SU-DHL-6 (cell line): ENCODE data around the gene MARCHF7.

Experiments used
- CTCF ChIP-seq: fragments of 200-600 bp; sonication (generic); IDR thresholded peaks from one replicate; pipeline ENCODE4 v1.5.1; 2017; ENCODE audit warnings: antibody characterized with exemption, mild to moderate bottlenecking, low read length, moderate library complexity; ENCODE audit not compliant: insufficient read depth, poor library complexity, severe bottlenecking
- EZH2phosphoT487 ChIP-seq: fragments of 200-600 bp; sonication (generic), shearing (Covaris generic); conservative IDR thresholded peaks from 2 replicates; pipeline ENCODE4 v1.6.1; 2018; ENCODE audit warnings: mild to moderate bottlenecking, antibody characterized with exemption, low read length, moderate library complexity, mixed read lengths

GRCh38 chr2:159677654-159678053 is 34.7 kb upstream of the MARCHF7 start:
- TF ChIP-seq EZH2phosphoT487: no peak
- peak; percentile 25 for TF ChIP-seq CTCF
